ENCODE data around the gene GTPBP1.

Gene GTPBP1

DNA sequence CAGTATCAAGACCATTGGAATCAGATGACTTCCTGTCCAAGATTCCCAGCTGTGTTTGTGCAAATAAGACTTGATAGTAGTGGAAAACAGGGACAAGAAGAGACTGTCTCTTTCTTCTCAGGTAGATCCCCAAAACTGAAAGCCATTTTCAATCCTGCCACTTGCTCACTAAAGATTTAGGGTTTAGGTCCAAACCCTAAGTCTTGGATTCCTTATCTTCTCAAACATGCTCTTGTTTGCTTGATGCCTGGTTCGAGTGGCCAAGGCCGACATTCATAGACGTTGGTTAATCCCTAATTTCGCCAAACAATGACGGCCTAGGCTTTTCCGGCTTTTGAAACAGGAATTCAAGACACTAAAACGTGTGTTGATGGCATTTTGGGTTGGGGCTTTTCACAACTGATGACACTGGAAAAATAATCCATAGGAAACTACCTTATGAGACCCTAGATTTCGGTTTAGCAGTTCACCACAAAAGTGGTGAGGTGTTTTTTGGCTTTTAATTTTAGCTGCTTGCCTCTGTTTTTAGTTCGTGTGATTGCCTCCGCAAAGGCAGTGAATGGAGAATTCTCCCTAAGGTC is 1.0 kb upstream of the GTPBP1 start:
- DNase-seq (ENCODE audit: low read depth): no peak

DNA sequence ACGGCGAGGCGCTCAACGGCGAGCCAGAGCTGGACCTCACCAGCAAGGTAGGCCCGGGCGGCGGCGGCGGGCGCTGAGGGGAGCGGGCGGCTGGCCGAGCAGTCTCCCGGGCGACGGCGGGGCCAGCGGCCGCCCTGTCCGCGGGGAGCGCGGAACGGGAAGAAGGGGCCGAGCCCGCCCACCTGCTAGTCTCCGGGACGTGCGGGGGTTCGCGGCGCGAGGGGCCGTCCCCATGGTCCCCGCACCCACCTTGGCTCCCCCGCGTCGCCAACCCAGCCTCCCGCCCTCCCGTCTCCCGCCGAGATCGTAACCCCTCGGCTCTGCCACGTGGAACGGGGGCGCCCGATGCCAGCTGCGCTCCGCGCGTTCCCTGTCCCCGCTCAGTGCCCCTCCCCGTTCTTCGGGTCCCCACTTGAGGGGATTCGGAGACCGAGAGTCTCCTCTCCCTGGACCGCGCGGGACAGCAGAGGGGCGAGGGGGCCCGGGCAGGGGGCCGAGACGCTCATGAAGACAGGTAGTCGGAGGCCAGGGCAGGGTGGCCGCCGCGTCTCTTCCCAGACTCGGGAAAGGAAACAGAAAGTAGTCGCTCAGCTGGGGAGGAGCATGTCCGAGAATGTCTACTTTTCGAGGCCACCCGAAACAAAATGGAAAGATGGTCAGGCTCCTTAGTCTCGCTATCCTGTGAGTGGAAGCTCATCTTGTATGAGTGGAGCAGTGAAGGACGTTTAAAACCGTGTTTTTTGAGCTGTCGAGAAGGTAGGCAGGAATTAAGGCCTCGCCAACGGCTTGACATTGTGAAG is 557 bp downstream of the GTPBP1 start:
- DNase-seq (ENCODE audit: low read depth): peak; percentile 22

- no peak for DNase-seq (ENCODE audit: low read depth)
Observed at GRCh38 chr22:38706901-38707195, 1.1 kb downstream of the GTPBP1 start.

DNA sequence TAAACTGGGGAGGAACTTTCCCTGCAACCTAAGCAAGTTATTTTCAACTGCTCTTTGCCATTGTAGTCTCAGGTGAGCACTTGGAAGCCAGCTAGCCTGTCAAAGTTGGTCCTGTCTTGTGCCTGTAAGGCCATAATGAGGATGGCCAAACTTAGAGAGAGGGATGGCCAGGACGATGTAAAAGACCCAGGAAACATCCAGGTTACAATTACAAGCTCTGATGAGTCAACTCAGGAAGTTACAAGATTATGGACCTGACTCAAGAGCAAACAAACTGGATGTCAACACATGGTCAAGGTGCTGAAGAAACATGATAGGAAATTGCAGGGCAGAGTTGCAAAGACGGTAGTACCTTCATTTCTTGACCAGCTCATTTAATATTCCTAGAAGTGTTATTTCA is 1.6 kb downstream of the GTPBP1 start:
- DNase-seq (ENCODE audit: low read depth): no peak

- no peak for DNase-seq (ENCODE audit: low read depth)
Observed at GRCh38 chr22:38707984-38708383, 2.2 kb downstream of the GTPBP1 start.

DNA sequence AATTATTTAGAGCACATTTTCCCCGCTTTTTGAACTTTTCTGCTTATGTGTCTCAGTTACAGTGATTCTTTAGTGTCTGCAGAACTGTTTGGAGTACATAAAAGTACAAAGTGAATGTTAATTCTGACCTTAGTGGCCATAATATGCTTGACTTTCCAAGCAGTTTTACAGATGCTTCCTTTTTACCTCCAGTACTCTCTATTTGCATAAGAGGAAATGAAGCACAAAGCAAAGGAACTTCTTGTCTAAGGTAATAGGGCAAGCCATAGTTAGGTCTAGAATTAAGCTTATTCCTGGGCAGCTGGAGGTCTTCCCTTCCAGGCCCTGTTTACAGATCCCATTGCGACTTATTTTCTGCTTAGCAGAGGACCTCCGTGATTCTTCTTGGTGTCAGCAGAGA is 3.6 kb downstream of the GTPBP1 start:
- DNase-seq (ENCODE audit: low read depth): no peak

- no peak for DNase-seq (ENCODE audit: low read depth)
Observed at GRCh38 chr22:38710351-38710750, 4.6 kb downstream of the GTPBP1 start.

DNA sequence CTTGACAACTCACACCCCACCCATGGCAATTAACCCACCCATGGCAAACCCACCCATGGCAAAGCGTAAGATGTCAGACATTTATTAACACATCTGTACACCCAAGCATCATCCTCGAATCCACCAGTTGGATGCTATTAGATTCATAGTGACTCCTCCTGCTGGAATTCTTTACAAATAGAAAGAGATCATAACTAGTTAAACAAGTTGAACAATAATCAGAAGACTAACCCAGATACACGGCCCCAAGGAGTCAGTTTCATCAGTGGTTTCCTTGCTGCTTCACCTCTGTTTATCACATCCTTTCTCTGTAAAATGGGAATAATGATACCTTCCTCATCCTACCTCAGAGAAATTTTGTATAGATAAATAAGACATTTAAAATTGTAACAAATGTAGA is 5.1 kb downstream of the GTPBP1 start:
- no peak for DNase-seq (ENCODE audit: low read depth)

- no peak for DNase-seq (ENCODE audit: low read depth)
Observed at GRCh38 chr22:38712486-38713207, 6.9 kb downstream of the GTPBP1 start.

- no peak for DNase-seq (ENCODE audit: low read depth)
Observed at GRCh38 chr22:38713921-38714320, 8.2 kb downstream of the GTPBP1 start.

- no peak for DNase-seq (ENCODE audit: low read depth)
Observed at GRCh38 chr22:38715176-38715764, 9.5 kb downstream of the GTPBP1 start.

DNA sequence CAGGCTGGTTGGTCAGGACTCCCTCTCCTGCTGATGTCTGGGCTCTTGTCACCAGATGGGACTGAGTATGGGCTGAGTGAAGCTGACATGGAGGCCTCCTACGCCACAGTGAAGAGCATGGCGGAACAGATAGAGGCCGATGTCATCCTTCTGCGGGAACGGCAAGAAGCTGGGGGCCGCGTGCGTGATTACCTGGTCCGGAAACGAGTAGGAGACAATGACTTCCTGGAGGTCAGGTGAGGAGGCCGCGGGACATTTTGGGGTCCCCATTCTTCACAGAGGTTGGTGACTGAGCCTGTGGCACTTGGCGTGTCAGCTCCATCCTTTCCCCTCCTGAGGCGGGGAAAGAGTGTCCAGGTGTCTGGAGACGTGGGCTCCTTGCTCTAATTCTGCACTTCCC is 10.1 kb downstream of the GTPBP1 start:
- DNase-seq (ENCODE audit: low read depth): no peak

GRCh38 chr22:38716271-38716670 is 10.5 kb downstream of the GTPBP1 start:
- DNase-seq (ENCODE audit: low read depth): no peak

GRCh38 chr22:38716826-38717225 is 11.1 kb downstream of the GTPBP1 start:
- no peak for DNase-seq (ENCODE audit: low read depth)

DNA sequence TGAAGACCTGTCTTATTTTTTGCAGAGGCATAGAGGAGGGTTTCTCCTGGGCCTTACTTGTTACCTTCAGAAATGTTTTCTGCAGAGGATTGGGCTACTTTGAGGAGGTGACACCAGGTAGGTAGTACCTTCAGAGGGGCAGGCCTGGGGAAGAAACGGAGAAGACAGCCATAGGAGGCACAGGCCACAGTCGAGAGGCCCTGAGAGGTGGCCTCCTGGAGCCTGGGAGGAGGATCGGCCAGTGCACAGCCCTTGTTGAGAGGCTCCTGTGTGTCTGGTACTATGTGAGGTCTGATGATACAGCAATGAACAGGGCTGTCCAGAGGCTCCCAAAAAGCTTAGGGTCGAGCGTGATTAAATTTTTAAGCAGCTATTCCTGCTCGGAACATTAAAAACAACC is 11.5 kb downstream of the GTPBP1 start:
- DNase-seq (ENCODE audit: low read depth): no peak

- DNase-seq (ENCODE audit: low read depth): no peak
Observed at GRCh38 chr22:38718414-38718813, 12.7 kb downstream of the GTPBP1 start.

DNA sequence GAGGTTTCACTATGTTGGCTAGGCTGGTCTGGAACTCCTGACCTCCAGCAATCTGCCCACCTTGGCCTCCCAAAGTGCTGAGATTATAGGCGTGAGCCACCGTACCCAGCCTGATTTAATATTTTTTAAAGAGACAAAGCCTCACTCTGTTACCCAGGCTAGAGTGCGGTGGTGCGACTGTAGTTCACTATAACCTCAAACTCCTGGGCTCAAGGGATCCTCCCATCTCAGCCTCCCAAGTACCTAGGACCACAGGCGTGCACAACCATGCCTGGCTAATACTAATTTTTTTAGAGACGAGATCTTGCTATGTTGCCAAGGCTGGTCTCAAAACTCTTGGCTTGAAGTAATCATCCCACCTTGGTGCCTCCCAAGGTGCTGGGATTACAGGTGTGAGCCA is 13.5 kb downstream of the GTPBP1 start:
- DNase-seq (ENCODE audit: low read depth): no peak

- no peak for DNase-seq (ENCODE audit: low read depth)
Observed at GRCh38 chr22:38720350-38720749, 14.6 kb downstream of the GTPBP1 start.

DNA sequence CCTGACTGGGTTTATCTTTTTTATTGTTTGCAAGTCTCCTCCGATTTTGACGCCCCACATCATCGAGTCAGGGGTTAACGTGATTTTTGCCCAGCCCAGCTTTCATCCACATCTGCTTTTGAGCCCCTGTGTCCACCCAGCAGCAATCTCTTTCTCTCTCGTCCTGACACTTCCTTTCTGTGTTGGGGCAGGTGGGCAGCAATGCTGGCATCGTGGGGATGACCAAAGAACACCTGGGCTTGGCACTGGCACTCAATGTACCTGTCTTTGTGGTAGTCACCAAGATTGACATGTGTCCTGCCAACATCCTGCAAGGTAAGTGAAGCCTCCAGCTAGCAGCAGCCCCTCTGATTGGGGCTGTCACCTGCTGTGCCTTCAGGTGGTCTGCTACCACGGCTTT is 15.8 kb downstream of the GTPBP1 start:
- DNase-seq (ENCODE audit: low read depth): no peak

- no peak for DNase-seq (ENCODE audit: low read depth)
Observed at GRCh38 chr22:38724176-38724575, 18.4 kb downstream of the GTPBP1 start.

DNA sequence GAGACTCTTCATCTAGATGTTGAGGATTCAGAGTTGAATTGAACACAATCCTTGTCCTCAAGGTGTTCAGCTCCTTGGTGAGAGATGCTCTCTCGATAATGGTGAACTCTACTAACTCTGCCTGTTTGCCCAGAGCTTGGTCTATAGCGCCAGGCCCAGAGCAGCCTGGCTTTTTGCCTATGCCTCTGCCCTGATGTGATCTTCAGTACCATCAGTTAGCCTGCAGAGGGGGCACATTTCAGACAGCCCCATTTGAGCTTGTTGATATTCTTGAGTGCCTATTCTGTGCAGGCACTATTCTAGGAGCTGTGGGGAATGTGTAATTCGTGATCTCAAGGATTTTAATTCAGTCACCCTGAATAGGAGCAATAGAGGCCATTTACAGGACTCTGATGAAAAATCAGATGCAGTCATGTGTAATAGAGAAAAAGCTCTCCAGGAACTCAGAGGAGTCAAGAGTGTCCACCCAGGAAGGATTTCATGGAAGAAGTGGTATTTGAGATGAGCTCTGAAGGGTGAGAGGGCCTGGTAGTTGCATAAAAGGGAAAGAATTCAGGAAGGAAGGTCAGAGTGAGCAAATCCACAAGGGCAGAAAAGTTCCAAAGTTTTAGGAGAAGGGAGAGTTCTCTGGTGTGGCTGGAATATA is 19.3 kb downstream of the GTPBP1 start:
- DNase-seq (ENCODE audit: low read depth): no peak

- DNase-seq (ENCODE audit: low read depth): no peak
Observed at GRCh38 chr22:38725900-38726655, 20.3 kb downstream of the GTPBP1 start.
